ENCODE measurements around the gene PLOD3.

PLOD3 gene

GRCh38 chr7:101163279-101164070 lies 53.9 kb downstream of the PLOD3 start:
- Histone ChIP-seq H3K4me3 (peak overlapping the region; percentile 78), H3K27ac (no peak overlapping the region), H3K36me3 (ENCODE audit: insufficient read depth, low read length) (no peaks in the 10 kb centered on the region), H3K9me3 (ENCODE audit: low read depth, low read length) (no peaks in the 10 kb centered on the region), H3K9ac (ENCODE audit: insufficient read length) (no peak overlapping the region)
- DNase-seq (ENCODE audit: low read depth, low spot score), result no peak
- TF ChIP-seq EZH2 (IDR thresholded peaks at IDR 0.05) (no peak), POLR2AphosphoS5 (IDR thresholded peaks at IDR 0.05; ENCODE audit: borderline replicate concordance, low read depth, low read length) (no peak), FOXP2 (optimal IDR thresholded peaks at IDR 0.05; ENCODE audit: control extremely low read depth, extremely low read length, insufficient read depth) (no peak)

- no peak; the same call in 1 of the 2 replicates for TF ChIP-seq POLR2AphosphoS5 (IDR thresholded peaks at IDR 0.05; ENCODE audit: borderline replicate concordance, low read depth, low read length)
- TF ChIP-seq EZH2 (IDR thresholded peaks at IDR 0.05), result no peak
- TF ChIP-seq FOXP2 (optimal IDR thresholded peaks at IDR 0.05; ENCODE audit: control extremely low read depth, extremely low read length, insufficient read depth), result no peak
- Histone ChIP-seq H3K9me3 (ENCODE audit: low read depth, low read length) (no peaks in the 10 kb centered on the region), H3K36me3 (ENCODE audit: insufficient read depth, low read length) (no peaks in the 10 kb centered on the region), H3K27ac (no peak overlapping the region), H3K9ac (ENCODE audit: insufficient read length) (peak overlapping the region; percentile 20), H3K4me3 (peak overlapping the region; percentile 78)
- DNase-seq (ENCODE audit: low read depth, low spot score), result no peak
These were observed 54.7 kb downstream of the PLOD3 start for GRCh38 chr7:101162551-101163278.

- no peak for TF ChIP-seq POLR2AphosphoS5 (IDR thresholded peaks at IDR 0.05; ENCODE audit: borderline replicate concordance, low read depth, low read length)
- no peak for TF ChIP-seq FOXP2 (optimal IDR thresholded peaks at IDR 0.05; ENCODE audit: control extremely low read depth, extremely low read length, insufficient read depth)
- no peak for TF ChIP-seq EZH2 (IDR thresholded peaks at IDR 0.05)
- Histone ChIP-seq H3K27ac (no peak overlapping the region), H3K36me3 (ENCODE audit: insufficient read depth, low read length) (no peaks in the 10 kb centered on the region; the same call in 1 of the 2 replicates), H3K9me3 (ENCODE audit: low read depth, low read length) (no peaks in the 10 kb centered on the region), H3K4me3 (peak overlapping the region; percentile 78), H3K9ac (ENCODE audit: insufficient read length) (no peak overlapping the region)
- no peak for DNase-seq (ENCODE audit: low read depth, low spot score)
These were observed 55.5 kb downstream of the PLOD3 start for GRCh38 chr7:101161692-101162471.

- H3K27ac ChIP-seq, result no peak overlapping the region
- H3K9me3 ChIP-seq (ENCODE audit: low read depth, low read length), result no peaks in the 10 kb centered on the region
- H3K36me3 ChIP-seq (ENCODE audit: insufficient read depth, low read length), result no peaks in the 10 kb centered on the region; the same call in 1 of the 2 replicates
- no peak overlapping the region for H3K4me3 ChIP-seq
- no peak for DNase-seq (ENCODE audit: low read depth, low spot score)
- H3K9ac ChIP-seq (ENCODE audit: insufficient read length), result no peak overlapping the region
- TF ChIP-seq EZH2 (IDR thresholded peaks at IDR 0.05), result no peak
- no peak for TF ChIP-seq FOXP2 (optimal IDR thresholded peaks at IDR 0.05; ENCODE audit: control extremely low read depth, extremely low read length, insufficient read depth)
- no peak for TF ChIP-seq POLR2AphosphoS5 (IDR thresholded peaks at IDR 0.05; ENCODE audit: borderline replicate concordance, low read depth, low read length)
These were observed 56.5 kb downstream of the PLOD3 start for GRCh38 chr7:101160910-101161309.

- no peak overlapping the region for H3K9ac ChIP-seq (ENCODE audit: insufficient read length)
- DNase-seq (ENCODE audit: low read depth, low spot score), result no peak
- no peak overlapping the region for H3K4me3 ChIP-seq
- no peaks in the 10 kb centered on the region; the same call in 1 of the 2 replicates for H3K36me3 ChIP-seq (ENCODE audit: insufficient read depth, low read length)
- H3K27ac ChIP-seq, result no peak overlapping the region
- TF ChIP-seq FOXP2 (optimal IDR thresholded peaks at IDR 0.05; ENCODE audit: control extremely low read depth, extremely low read length, insufficient read depth) (no peak), POLR2AphosphoS5 (IDR thresholded peaks at IDR 0.05; ENCODE audit: borderline replicate concordance, low read depth, low read length) (no peak), EZH2 (IDR thresholded peaks at IDR 0.05) (no peak)
- H3K9me3 ChIP-seq (ENCODE audit: low read depth, low read length), result no peaks in the 10 kb centered on the region
These were observed 57.4 kb downstream of the PLOD3 start for GRCh38 chr7:101159696-101160674.

GRCh38 chr7:101156866-101157589 lies 60.4 kb downstream of the PLOD3 start:
- H3K9me3 ChIP-seq (ENCODE audit: low read depth, low read length), result no peaks in the 10 kb centered on the region
- H3K9ac ChIP-seq (ENCODE audit: insufficient read length), result no peak overlapping the region
- no peak overlapping the region for H3K27ac ChIP-seq
- DNase-seq (ENCODE audit: low read depth, low spot score), result no peak
- no peak overlapping the region for H3K4me3 ChIP-seq
- no peaks in the 10 kb centered on the region; the same call in 1 of the 2 replicates for H3K36me3 ChIP-seq (ENCODE audit: insufficient read depth, low read length)
- TF ChIP-seq POLR2AphosphoS5 (IDR thresholded peaks at IDR 0.05; ENCODE audit: borderline replicate concordance, low read depth, low read length) (no peak), EZH2 (IDR thresholded peaks at IDR 0.05) (no peak), FOXP2 (optimal IDR thresholded peaks at IDR 0.05; ENCODE audit: control extremely low read depth, extremely low read length, insufficient read depth) (no peak)

GRCh38 chr7:101156277-101156676 lies 61.1 kb downstream of the PLOD3 start:
- H3K27ac ChIP-seq, result no peak overlapping the region
- H3K36me3 ChIP-seq (ENCODE audit: insufficient read depth, low read length), result no peaks in the 10 kb centered on the region; the same call in 1 of the 2 replicates
- H3K9ac ChIP-seq (ENCODE audit: insufficient read length), result no peak overlapping the region
- no peak for DNase-seq (ENCODE audit: low read depth, low spot score)
- H3K9me3 ChIP-seq (ENCODE audit: low read depth, low read length), result no peaks in the 10 kb centered on the region
- no peak for TF ChIP-seq FOXP2 (optimal IDR thresholded peaks at IDR 0.05; ENCODE audit: control extremely low read depth, extremely low read length, insufficient read depth)
- no peak for TF ChIP-seq EZH2 (IDR thresholded peaks at IDR 0.05)
- TF ChIP-seq POLR2AphosphoS5 (IDR thresholded peaks at IDR 0.05; ENCODE audit: borderline replicate concordance, low read depth, low read length), result no peak
- H3K4me3 ChIP-seq, result no peak overlapping the region
